Measurements from ENCODE around the gene SPRY1.

SPRY1 gene, protein sequence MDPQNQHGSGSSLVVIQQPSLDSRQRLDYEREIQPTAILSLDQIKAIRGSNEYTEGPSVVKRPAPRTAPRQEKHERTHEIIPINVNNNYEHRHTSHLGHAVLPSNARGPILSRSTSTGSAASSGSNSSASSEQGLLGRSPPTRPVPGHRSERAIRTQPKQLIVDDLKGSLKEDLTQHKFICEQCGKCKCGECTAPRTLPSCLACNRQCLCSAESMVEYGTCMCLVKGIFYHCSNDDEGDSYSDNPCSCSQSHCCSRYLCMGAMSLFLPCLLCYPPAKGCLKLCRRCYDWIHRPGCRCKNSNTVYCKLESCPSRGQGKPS

DNA sequence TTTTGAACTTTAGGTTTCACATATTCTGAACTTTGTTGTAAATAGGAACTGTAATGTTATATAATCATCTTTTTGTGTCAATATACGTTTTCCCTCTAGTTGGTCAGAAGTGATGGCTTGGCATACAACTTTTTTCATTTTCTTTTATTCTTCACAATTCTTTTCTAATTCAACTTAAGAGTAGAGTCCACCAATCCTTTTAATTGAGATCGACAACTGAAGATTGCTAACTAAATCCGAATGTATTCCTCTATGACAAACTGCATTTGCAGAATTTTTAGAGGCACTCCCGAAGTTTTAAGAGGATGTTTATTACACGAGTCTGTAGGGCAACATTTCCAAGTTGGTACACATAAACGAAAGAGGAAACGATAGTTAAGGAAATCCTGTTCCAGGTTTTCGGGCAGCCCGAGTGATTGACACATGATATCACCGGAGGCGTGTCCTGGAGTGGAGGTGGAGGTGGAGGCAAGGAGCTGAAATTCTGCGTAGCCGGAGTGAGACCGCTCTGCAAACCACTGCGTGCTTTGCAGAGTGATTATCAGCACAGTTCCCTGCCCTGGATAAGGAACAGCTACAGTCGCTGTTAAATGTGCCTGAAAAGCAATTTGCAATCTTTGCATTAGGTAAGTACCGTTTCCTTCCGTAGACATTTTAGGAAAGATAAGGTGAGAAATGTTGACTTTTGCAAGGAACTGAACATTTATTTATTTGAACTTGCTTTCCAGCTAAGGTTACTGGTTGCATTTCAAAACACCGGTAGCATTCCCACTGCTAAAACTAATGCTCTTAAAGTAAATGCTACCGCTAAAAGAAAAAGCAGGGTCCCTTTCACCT lies at the start of gene SPRY1:
Gene SPRY1 (plus strand): TSS at position 489 of the 837 bp plus-strand sequence. CDS start 4,797 bp downstream, outside the sequence.
- peak; percentile 47 for DNase-seq (ENCODE audit: low read depth)

GRCh38 chr4:123346951-123347350 lies 49.6 kb upstream of the SPRY1 start:
- DNase-seq (ENCODE audit: low read depth): no peak

DNA sequence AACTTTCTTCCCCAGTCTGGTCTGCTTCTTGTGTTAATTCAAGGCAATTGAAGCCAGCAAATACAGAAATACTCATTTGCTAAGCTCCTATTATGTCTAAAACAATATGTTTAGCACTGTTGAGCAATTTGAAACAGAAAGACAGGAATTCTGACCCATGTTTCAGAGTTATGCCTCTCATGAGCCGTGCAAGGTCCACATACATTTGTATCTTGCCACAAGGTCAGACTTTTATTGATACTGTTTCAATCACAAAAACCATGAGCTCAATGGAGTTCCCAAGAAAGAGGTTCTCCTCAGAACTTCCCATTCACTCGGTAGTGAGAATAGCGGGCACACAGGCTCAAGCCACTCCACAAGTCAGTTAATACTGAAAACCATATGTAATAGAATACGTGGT lies 47.6 kb upstream of the SPRY1 start:
- no peak for DNase-seq (ENCODE audit: low read depth)

GRCh38 chr4:123349421-123350190 lies 47.0 kb upstream of the SPRY1 start:
- DNase-seq (ENCODE audit: low read depth): no peak

DNA sequence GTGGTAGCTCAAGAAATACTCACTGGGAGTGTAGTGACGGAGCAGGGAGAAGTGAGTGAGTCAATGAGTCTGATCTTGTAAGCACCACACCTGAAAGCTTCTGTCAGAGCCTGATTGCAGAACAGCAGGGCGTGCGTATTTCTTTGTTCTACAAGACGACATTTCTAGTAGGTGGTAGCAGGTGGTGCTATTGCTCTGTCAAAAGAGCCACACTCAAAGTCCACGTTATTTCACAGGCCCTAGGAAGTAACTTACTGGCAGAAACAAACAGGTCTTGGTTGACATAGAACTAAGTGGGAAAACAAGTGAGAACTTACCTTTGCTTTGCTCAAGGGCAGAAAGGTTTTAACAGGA lies 46.4 kb upstream of the SPRY1 start:
- no peak for DNase-seq (ENCODE audit: low read depth)

DNA sequence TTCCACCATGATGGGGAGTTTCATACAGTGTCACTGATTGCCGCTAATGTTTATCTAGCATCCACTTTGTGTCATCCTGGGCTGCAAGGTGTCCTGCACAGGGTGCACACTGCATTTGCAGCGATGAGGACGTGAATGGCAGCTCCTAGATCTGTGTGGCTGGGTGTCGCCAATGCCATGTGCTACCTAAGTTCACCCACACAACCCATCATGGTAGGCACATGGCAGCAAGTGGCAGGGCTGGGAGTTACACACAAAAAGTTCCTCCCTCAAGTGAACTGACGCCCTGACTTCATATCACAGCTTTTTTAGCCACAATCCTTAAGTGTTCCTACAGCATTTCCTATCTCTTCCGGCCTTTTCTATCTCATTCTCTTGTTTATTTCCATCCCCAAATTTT lies 45.9 kb upstream of the SPRY1 start:
- DNase-seq (ENCODE audit: low read depth): no peak

DNA sequence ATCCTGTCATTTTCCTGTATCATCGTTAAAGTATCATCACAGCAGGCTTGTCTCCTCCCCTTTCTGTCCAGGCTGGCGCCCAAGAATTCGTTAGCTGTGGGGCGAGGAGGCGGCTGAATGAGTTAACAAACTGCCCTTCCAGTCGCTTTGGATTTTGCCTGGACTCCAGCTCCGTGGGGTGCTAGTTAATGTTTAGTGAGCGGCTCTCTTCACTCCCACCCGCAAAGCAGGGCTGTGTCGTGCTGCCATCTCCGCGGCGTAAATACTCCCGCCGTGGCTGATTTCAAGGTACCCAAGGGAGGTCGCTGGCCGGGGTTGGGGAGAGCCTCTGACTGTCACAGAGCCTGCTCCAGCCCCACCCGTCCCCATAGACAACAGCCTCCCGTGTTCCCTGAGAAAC lies 44.9 kb upstream of the SPRY1 start:
- no peak for DNase-seq (ENCODE audit: low read depth)

DNA sequence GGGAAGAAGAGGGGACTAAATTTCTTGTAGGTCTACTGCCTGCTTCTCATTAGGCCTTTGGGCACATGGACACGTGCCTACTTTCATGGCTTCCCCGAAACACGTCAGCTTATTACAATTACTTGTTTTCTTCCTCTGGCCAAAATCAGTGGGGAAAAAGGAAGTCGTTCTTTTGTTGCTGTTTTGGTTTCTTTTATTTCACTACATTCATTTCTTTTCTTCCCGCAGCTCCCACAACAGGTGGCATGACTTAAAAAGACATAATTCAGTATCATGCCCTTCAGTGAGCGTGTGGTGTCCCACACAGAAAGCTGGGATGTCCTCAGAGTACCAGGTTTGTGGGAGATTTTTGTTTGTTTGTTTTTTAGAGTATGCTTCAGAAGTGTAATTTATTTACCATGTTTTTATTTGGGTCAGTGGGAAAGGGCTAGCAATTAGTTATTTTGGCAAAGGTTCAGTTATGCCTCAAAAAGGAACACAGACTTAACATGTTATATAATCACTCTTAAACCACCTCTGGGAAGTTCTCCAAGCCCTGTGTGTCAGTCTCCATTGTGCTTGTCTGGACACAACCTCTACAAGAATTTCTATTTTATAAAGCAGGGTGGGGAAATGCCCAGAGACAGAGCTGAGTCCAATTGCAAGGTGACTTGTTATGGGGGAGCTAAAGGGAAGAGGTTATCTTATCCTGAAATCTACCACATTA lies 44.2 kb upstream of the SPRY1 start:
- DNase-seq (ENCODE audit: low read depth): no peak

- DNase-seq (ENCODE audit: low read depth): no peak
Observed at GRCh38 chr4:123352966-123353365, 43.6 kb upstream of the SPRY1 start.

DNA sequence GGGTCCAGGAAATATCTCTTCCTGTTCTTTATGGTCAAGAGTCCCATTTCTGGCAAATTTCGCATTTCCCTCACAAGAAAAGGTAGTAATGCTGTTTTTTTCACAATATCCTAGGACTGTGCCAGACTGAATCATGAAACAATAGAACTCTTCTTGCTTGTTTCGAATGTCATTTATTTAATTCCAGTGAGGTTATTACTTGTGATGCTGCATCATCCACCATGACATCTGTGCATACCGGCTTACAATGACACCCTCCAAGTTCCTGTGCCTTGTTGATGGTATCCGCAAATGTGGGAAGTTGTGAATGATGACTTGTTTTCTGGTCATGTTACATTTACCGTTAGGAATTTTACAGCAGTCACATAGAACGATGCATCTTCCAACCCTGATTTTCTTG lies 42.9 kb upstream of the SPRY1 start:
- DNase-seq (ENCODE audit: low read depth): no peak

GRCh38 chr4:123354701-123355100 lies 41.9 kb upstream of the SPRY1 start:
- DNase-seq (ENCODE audit: low read depth): no peak

DNA sequence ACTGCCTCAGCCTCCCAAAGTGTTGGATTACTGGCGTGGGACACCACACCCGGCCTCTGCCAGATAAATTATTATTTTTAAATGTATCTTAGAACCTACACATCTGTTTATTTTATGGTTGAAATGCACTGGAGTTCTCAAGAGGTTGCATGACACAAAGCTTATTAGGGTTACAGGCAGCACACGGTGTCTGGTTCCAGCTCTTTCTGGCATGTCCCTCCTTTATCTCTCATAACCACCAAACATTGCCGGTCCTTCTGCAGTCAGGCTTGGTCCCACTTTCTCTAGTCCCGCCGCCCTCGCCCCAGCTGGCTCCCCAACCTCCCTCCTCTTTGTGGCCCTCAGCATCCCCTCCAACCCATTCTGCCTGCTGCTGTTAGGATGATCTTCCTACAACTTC lies 39.7 kb upstream of the SPRY1 start:
- no peak for DNase-seq (ENCODE audit: low read depth)

DNA sequence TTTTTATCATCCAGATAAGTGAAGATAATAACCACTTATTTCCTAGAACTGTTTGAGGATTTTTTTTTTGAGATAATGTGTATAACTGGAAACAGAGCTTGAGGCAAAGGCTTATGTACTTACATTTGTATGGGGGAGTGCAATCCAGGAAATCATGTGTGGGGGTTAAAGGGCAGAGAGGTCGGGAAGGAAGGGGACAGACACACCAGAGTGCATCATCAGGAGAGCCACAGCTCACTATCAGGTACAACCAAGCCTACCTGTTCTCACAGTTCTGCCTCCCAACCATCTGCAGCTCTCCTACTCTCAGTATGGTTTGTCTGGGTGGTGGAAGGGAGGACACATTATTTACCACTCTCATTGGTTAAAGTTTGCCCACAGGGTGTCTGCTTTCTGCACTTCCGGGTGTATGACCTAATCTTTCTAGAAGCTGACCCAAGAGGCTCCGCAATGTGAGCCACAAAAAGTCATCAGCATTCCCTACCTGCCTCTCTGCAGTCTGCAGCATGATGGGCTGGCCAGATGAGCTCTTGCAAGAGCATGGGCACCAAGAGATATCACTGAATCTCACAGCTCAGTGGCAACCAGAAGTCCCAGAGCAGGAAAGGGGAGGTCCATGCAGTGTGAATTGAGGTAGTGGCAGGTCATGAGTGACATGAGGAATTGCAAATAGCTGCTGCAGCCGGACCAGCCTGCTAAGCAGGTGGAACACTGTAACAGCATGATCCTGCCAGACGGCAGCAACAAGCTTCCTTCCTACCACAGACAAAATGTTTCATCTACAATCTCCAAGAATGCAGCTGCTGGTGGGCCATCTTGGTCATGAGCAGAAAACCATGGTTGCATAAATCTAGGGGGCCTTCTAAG lies 36.9 kb upstream of the SPRY1 start:
- DNase-seq (ENCODE audit: low read depth): no peak

DNA sequence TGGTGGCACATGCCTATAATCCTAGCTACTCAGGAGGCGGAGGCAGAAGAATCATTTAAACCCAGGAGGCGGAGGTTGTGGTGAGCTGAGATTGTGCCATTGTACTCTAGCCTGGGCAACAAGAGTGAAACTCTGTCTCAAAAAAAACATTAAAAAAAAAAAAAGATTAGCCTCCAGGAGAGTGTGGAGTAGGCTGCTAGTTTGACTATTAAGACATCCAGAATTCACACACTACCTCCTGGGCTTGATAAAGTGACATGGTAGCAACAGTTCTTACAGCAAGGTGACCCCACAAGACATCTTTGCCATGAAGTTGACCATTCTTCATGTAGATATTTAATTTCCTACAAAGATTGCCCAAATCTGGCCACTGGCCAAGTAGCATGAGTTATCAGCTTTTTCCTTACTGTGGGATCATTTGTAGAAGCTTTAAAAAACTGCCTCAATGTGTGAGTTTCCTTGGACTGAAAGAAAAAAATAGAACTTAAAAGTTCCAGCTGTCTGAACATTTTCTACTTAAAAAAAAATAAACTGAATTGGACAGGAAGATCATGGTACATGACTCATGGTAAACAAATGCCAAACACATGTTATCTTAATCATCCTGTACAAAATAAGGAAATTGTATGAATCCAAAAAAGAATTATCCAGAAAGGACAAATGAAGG lies 35.3 kb upstream of the SPRY1 start:
- no peak for DNase-seq (ENCODE audit: low read depth)

GRCh38 chr4:123362103-123362502 lies 34.5 kb upstream of the SPRY1 start:
- no peak for DNase-seq (ENCODE audit: low read depth)

DNA sequence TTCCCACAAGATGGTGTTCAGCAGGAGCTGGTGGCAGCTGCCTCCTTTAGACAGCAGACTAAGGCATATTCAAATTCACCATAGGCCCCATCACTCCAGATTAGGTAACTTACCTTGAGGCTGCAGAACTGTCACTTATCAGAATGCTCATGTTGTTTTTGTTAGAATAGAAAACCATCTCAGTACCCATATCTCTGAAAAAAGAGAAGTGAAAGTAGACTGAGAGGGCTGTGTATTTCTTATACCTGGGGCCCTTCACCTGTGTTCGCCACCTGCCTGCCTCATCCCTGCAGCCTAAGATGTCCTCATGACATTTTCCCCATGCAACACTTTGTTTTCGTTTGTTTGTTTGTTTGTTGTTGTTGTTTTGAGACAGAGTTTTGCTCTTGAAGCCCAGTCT lies 32.9 kb upstream of the SPRY1 start:
- DNase-seq (ENCODE audit: low read depth): no peak

- no peak for DNase-seq (ENCODE audit: low read depth)
Observed at GRCh38 chr4:123364906-123365305, 31.7 kb upstream of the SPRY1 start.

- no peak for DNase-seq (ENCODE audit: low read depth)
Observed at GRCh38 chr4:123365412-123365811, 31.2 kb upstream of the SPRY1 start.

- DNase-seq (ENCODE audit: low read depth): no peak
Observed at GRCh38 chr4:123366144-123366748, 30.3 kb upstream of the SPRY1 start.

DNA sequence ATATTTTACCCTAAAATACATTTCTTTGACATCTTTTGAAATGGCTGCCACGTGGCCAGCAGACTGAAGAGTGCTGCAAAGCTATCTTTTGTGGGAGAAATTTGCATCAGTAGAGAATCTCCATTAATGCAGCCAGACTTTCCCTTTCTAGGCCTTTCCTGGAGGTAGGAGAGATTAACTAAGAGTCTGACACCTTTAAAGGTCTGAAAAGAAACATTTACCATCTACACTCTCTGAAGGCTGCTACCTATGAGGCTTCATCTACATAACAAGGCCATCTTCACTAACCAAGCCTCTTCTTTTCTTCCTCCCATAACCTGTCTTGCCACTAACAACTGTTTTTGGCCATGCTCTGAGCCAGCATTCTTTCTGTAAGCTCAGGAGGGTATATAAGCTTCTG lies 17.8 kb upstream of the SPRY1 start:
- no peak for DNase-seq (ENCODE audit: low read depth)
